H1 (cell line): ENCODE results near the gene MYADM. TPM values are rescaled to one million over a fixed set of nuclear protein-coding genes. Genes with fewer than 3 reads are reported as not detected.

ENCODE experiments used
- CTCF ChIA-PET: fragments of 300-600 bp; sonication (Branson Sonifier 250); formaldehyde crosslinking; loops from one replicate; lab custom pipeline; 2021; ENCODE audit not compliant: partially characterized antibody; lab: Charles Lee
- POLR2A ChIA-PET: fragments of 300-600 bp; sonication (Branson Sonifier 250); formaldehyde crosslinking; loops from one replicate; lab custom pipeline; 2021; ENCODE audit warnings: inconsistent platforms; ENCODE audit not compliant: partially characterized antibody; lab: Charles Lee
- DNase-seq, 2 experiments: peaks; one replicate each; pipeline versions ENCODE4 v3.0.0 to v3.0.0-alpha.2; 2010 to 2022; ENCODE audit warnings: low spot score in 2 of 2, low read depth in 1 of 2, mixed read lengths in 1 of 2
- FAIRE-seq: peaks from 2 replicates; lab custom pipeline; 2011; peaks lifted over from hg19 to GRCh38; lab: Jason Lieb, UNC
- H2AFZ ChIP-seq: 2 replicates; pipeline ENCODE4 v1.8.1; 2012; ENCODE audit warnings: low read length, inconsistent platforms
- H2AK5ac ChIP-seq: 2 replicates; pipeline ENCODE4 v1.6.1; 2013; ENCODE audit warnings: low read depth, low read length
- H2BK120ac ChIP-seq: replicated peaks from 2 replicates; pipeline ENCODE3; 2013; ENCODE audit warnings: low read depth, low read length, inconsistent platforms
- H2BK12ac ChIP-seq: 2 replicates; pipeline ENCODE4 v1.6.1; 2013; ENCODE audit warnings: low read depth, low read length
- H2BK15ac ChIP-seq: 2 replicates; pipeline ENCODE4 v1.6.1; 2013; ENCODE audit warnings: low read length
- H2BK20ac ChIP-seq: 2 replicates; pipeline ENCODE4 v1.6.1; 2013; ENCODE audit warnings: low read length
- H2BK5ac ChIP-seq: 2 replicates; pipeline ENCODE4 v1.6.1; 2013; ENCODE audit warnings: low read depth, low read length
- H3K14ac ChIP-seq: 2 replicates; pipeline ENCODE4 v1.6.1; 2013; ENCODE audit warnings: inconsistent platforms; ENCODE audit not compliant: insufficient read length
- H3K18ac ChIP-seq: 2 replicates; pipeline ENCODE4 v1.6.1; 2013; ENCODE audit warnings: low read length; ENCODE audit errors: extremely low read depth
- H3K23ac ChIP-seq: 2 replicates; pipeline ENCODE4 v1.6.1; 2013; ENCODE audit warnings: inconsistent platforms; ENCODE audit not compliant: insufficient read length
- H3K23me2 ChIP-seq: 2 replicates; pipeline ENCODE4 v1.6.1; 2013; ENCODE audit warnings: low read depth, low read length
- H3K27ac ChIP-seq: 2 replicates; pipeline ENCODE4 v1.6.1; 2011; ENCODE audit warnings: low read depth, low read length, inconsistent platforms
- H3K27me3 ChIP-seq, 4 experiments: replicated peaks in 1 of 4; 1 replicate in 1 of 4; 2 replicates in 3 of 4; pipeline versions ENCODE4 v1.6.1 to v1.8.1; 2011 to 2013; ENCODE audit warnings: low read length in 3 of 4, mild to moderate bottlenecking in 3 of 4, inconsistent platforms in 2 of 4, mixed read lengths in 2 of 4, moderate library complexity in 1 of 4; ENCODE audit not compliant: control insufficient read depth in 3 of 4, insufficient read depth in 3 of 4; ENCODE audit errors: extremely low read depth in 1 of 4
- H3K36me3 ChIP-seq, 4 experiments: 2 replicates each; pipeline versions ENCODE4 v1.6.1 to v1.8.1; 2011 to 2013; ENCODE audit warnings: mild to moderate bottlenecking in 4 of 4, low read length in 3 of 4, moderate library complexity in 2 of 4, control low read depth in 1 of 4, inconsistent platforms in 1 of 4; ENCODE audit not compliant: insufficient read depth in 4 of 4, control insufficient read depth in 2 of 4
- H3K4ac ChIP-seq: replicated peaks from 2 replicates; pipeline ENCODE3; 2013; ENCODE audit warnings: low read length, low read depth, mixed read lengths, inconsistent platforms; ENCODE audit not compliant: insufficient read length
- H3K4me1 ChIP-seq, 4 experiments: replicated peaks in 1 of 4; 1 replicate in 1 of 4; 2 replicates in 3 of 4; pipeline versions ENCODE4 v1.6.1 to v1.8.1; 2011 to 2013; ENCODE audit warnings: low read length in 3 of 4, inconsistent platforms in 2 of 4, mixed read lengths in 1 of 4; ENCODE audit not compliant: insufficient read depth in 4 of 4, control insufficient read depth in 3 of 4
- H3K4me2 ChIP-seq, 2 experiments: 2 replicates each; pipeline versions ENCODE4 v1.6.1 to v1.8.1; 2011 to 2013; ENCODE audit warnings: low read depth in 2 of 2, low read length in 2 of 2, control low read depth in 1 of 2, inconsistent platforms in 1 of 2, mild to moderate bottlenecking in 1 of 2; ENCODE audit not compliant: insufficient read depth in 1 of 2
- H3K4me3 ChIP-seq, 4 experiments: fragments of 200-600, 300-600 bp in 1 of 4; sonication (generic), shearing (Covaris generic), sonication (Bioruptor Twin) in 1 of 4; 2 replicates each; pipeline versions ENCODE4 v1.5.1 to v1.8.1; 2011 to 2016; ENCODE audit warnings: low read length in 4 of 4, low read depth in 3 of 4, control low read depth in 2 of 4, inconsistent platforms in 2 of 4, mild to moderate bottlenecking in 2 of 4, mixed read lengths in 1 of 4, moderate library complexity in 1 of 4; ENCODE audit not compliant: insufficient read depth in 2 of 4; ENCODE audit errors: extremely low read depth in 1 of 4
- H3K56ac ChIP-seq: replicated peaks from 2 replicates; pipeline ENCODE3; 2013; ENCODE audit warnings: low read depth, mild to moderate bottlenecking, mixed read lengths, low read length, inconsistent platforms; ENCODE audit not compliant: insufficient read length
- H3K79me1 ChIP-seq: 2 replicates; pipeline ENCODE4 v1.6.1; 2013; ENCODE audit warnings: low read depth, low read length, control low read depth
- H3K79me2 ChIP-seq, 2 experiments: 2 replicates each; pipeline versions ENCODE4 v1.6.1 to v1.8.1; 2012 to 2013; ENCODE audit warnings: low read length in 2 of 2, mild to moderate bottlenecking in 2 of 2, inconsistent platforms in 1 of 2; ENCODE audit not compliant: insufficient read depth in 2 of 2, control insufficient read depth in 1 of 2
- H3K9ac ChIP-seq, 4 experiments: replicated peaks in 1 of 4; 1 replicate in 1 of 4; 2 replicates in 3 of 4; pipeline versions ENCODE4 v1.6.1 to v1.8.1; 2011 to 2013; ENCODE audit warnings: low read depth in 3 of 4, low read length in 3 of 4, control low read depth in 2 of 4, mild to moderate bottlenecking in 2 of 4, moderate library complexity in 2 of 4, inconsistent platforms in 1 of 4; ENCODE audit errors: extremely low read depth in 1 of 4
- H3K9me3 ChIP-seq, 2 experiments: 2 replicates each; pipeline versions ENCODE4 v1.6.1 to v1.8.1; 2012 to 2013; ENCODE audit warnings: mild to moderate bottlenecking in 2 of 2, moderate library complexity in 2 of 2, control low read depth in 1 of 2, inconsistent platforms in 1 of 2, low read depth in 1 of 2, low read length in 1 of 2, mixed read lengths in 1 of 2; ENCODE audit not compliant: insufficient read depth in 2 of 2
- H4K20me1 ChIP-seq, 2 experiments: replicated peaks in 1 of 2; 2 replicates each; pipeline versions ENCODE3 to v1.8.1; 2011 to 2013; ENCODE audit warnings: inconsistent platforms in 2 of 2, low read length in 2 of 2, mild to moderate bottlenecking in 1 of 2; ENCODE audit not compliant: insufficient read depth in 2 of 2, control insufficient read depth in 1 of 2
- H4K5ac ChIP-seq: 2 replicates; pipeline ENCODE4 v1.6.1; 2013; ENCODE audit warnings: low read length, low read depth, mixed read lengths, inconsistent platforms; ENCODE audit not compliant: insufficient read length
- H4K8ac ChIP-seq: 2 replicates; pipeline ENCODE4 v1.8.0; 2013; ENCODE audit warnings: mild to moderate bottlenecking, moderate library complexity, low read length, inconsistent platforms; ENCODE audit not compliant: insufficient read depth; ENCODE audit errors: extremely low read depth
- H4K91ac ChIP-seq: replicated peaks from 2 replicates; pipeline ENCODE3; 2013; ENCODE audit warnings: low read length, mixed read lengths, inconsistent platforms; ENCODE audit not compliant: insufficient read length
- POLR2A ChIP-seq, 2 experiments: IDR thresholded peaks; 1 replicate in 1 of 2; 2 replicates in 1 of 2; pipeline ENCODE4 v1.6.1; 2011; ENCODE audit warnings: low read depth in 2 of 2, low read length in 2 of 2, mild to moderate bottlenecking in 2 of 2; ENCODE audit errors: control extremely low read depth in 1 of 2
- POLR2AphosphoS5 ChIP-seq: IDR thresholded peaks from 2 replicates; pipeline ENCODE4 v1.6.1; 2011; ENCODE audit warnings: low read depth, low read length
- ZNF274 ChIP-seq: IDR thresholded peaks from 2 replicates; pipeline ENCODE4 v1.7.0; 2012; ENCODE audit warnings: low read length, borderline replicate concordance; ENCODE audit errors: extremely low read depth
- WGBS, 2 experiments: shearing (Covaris generic) in 1 of 2; methylation state at CpG; one replicate each; pipeline versions ENCODE4 v1.1.6 to v1.1.7; 2013 to 2015; ENCODE audit warnings: low lambda C conversion rate in 2 of 2, mixed read lengths in 2 of 2, inconsistent platforms in 1 of 2, low coverage in 1 of 2, missing lambda C conversion rate in 1 of 2; ENCODE audit not compliant: insufficient replicate concordance in 2 of 2, insufficient coverage in 1 of 2, insufficient read length in 1 of 2; ENCODE audit errors: extremely low coverage in 1 of 2, missing lambda C conversion rate in 1 of 2; 5-methylcytosine and 5-hydroxymethylcytosine counted together
- polyA plus RNA-seq, 7 experiments: library from polyadenylated mRNA; depleted of rRNA in 3 of 7; stranded (reverse) in 5 of 7; unstranded in 2 of 7; fragments of >200 nt in 5 of 7; fragments of 200-250 nt in 2 of 7; gene quantifications; 1 replicate in 5 of 7; 2 replicates in 1 of 7; 4 replicates in 1 of 7; pipeline versions ENCODE4 v1.2.1 to v1.2.3, GENCODE V29; 2011 to 2013; ENCODE audit warnings: missing spikeins in 2 of 7, mixed read lengths in 2 of 7
- total RNA-seq: library from RNA; stranded (reverse); fragmentation: NEBNext Ultra II Directional; extraction: Animal tissue kit (Norgen Biotek cat#: 25700); gene quantifications from 2 replicates; pipeline ENCODE4 v1.2.1, GENCODE V29; 2021

Gene MYADM
- total and polyA plus RNA-seq, 2 of the 8 experiments (the other 6 are each of a cell fraction or from before 2014, with no cell fraction given) = 70.1 to 74.2 TPM

DNA sequence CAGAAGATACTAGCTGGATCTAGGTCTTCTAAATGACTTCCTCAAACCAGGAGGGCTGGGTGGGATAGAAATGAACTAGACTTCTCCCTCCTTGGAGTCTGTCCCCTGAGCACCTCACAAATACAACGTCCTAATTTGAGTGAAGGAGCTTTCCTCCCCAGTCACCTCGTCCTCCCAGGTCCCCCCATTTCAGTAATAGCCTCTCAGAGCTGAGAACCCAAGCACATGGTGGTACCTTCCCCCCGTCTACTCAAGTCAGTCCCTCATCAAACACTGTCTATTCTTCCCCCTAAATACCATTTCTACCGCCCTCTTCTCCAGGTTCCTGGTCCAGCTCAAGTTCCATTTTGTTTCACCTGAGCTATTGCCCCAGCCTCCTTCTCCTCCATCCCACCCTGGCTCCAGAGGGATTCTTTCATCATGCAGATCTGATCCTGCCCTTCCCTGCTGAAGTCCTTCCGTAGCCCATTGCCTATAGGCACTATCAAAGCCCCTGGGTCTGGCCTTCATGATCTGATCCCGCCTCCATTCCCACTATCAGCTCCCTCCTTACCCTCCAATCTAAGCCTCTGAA, 9.1 kb downstream of the MYADM start:
- Histone ChIP-seq H3K18ac (no peak overlapping the region), H2AK5ac (no peak overlapping the region), H3K36me3 (peaks cover 7 to 30% (median 16%) of the 10 kb centered on the region in 4 experiments; a peak in 6 of 8 replicates), H2AFZ (no peak overlapping the region), H2BK20ac (no peak overlapping the region), H4K8ac (no peak overlapping the region), H3K23ac (no peak overlapping the region), H3K9me3 (no peaks in the 10 kb centered on the region), H3K27me3 (peaks cover 0 to 3% (median 0%) of the 10 kb centered on the region in 4 experiments; a peak in 2 of 7 replicates), H3K9ac (no peak overlapping the region), H4K91ac (no peak overlapping the region), H3K27ac (no peak overlapping the region), H2BK120ac (no peak overlapping the region), H4K5ac (no peak overlapping the region), H3K23me2 (peaks cover 14% of the 10 kb centered on the region), H2BK5ac (no peak overlapping the region; the same call in 1 of the 2 replicates), H4K20me1 (peaks cover 1 to 6% of the 10 kb centered on the region in 2 experiments), H3K14ac (no peak overlapping the region), H3K4me1 (peaks cover 2 to 11% (median 6%) of the 10 kb centered on the region in 4 experiments), H3K4ac (no peak overlapping the region), H2BK15ac (no peak overlapping the region), H3K4me2 (no peak overlapping the region), H2BK12ac (no peak overlapping the region), H3K56ac (no peak overlapping the region), H3K79me1 (peaks cover 3% of the 10 kb centered on the region; the same call in 1 of the 2 replicates), H3K79me2 (peaks cover 0 to 2% of the 10 kb centered on the region in 2 experiments; a peak in 1 of 4 replicates), H3K4me3 (no peak overlapping the region)
- WGBS, 2 experiments = 81% methylated on average over 5 of the region's 6 CpGs; no CpG with 5 or more reads in 1 of the 2 experiments
- DNase-seq (no peak), FAIRE-seq (no peak)
- TF ChIP-seq POLR2A (IDR thresholded peaks at IDR 0.05; ENCODE audit: control extremely low read depth in 1 of 2, low read depth in 2 of 2, low read length in 2 of 2) (peak; percentile 46 to 67; a peak in 2 of 3 replicates), ZNF274 (no peak), POLR2AphosphoS5 (peak; percentile 92)
- ChIA-PET POLR2A (interaction anchor here (0.6 to 4.5 kb wide), 12 partner anchors 10 to 238 kb away, joined by 3 to 96 read pairs (median 4); partner anchors contain the start of genes MYADM, PRPF31 and TFPT), CTCF (interaction anchor here (0.8 to 2.1 kb wide), 14 partner anchors 9 to 153 kb away, joined by 3 to 8 read pairs (median 4); partner anchors contain the start of gene MYADM)
